HCT116 (cell line): ENCODE measurements around the gene SESN1.

Experiments
- ATF3 ChIP-seq: IDR thresholded peaks from 2 replicates; pipeline ENCODE4 v1.6.1; 2012
- CEBPB ChIP-seq: IDR thresholded peaks from 2 replicates; pipeline ENCODE4 v1.6.1; 2012; ENCODE audit warnings: low read depth
- ELF1 ChIP-seq: IDR thresholded peaks from 2 replicates; pipeline ENCODE4 v1.6.1; 2012; ENCODE audit warnings: low read depth, borderline replicate concordance
- EZH2 ChIP-seq: fragments of 200-600 bp; sonication (generic); IDR thresholded peaks from 2 replicates; pipeline ENCODE4 v1.6.1; 2017; ENCODE audit warnings: antibody characterized with exemption, mixed run types
- EZH2phosphoT487 ChIP-seq: fragments of 200-600 bp; IDR thresholded peaks from 2 replicates; pipeline ENCODE4 v1.6.1; 2018; ENCODE audit warnings: antibody characterized with exemption, borderline replicate concordance
- MAX ChIP-seq: IDR thresholded peaks from 2 replicates; pipeline ENCODE4 v1.6.1; 2012
- POLR2A ChIP-seq: IDR thresholded peaks from 2 replicates; pipeline ENCODE4 v1.7.0; 2011; ENCODE audit warnings: borderline replicate concordance; ENCODE audit not compliant: insufficient read depth, insufficient read length; ENCODE audit errors: extremely low read depth
- POLR2AphosphoS5 ChIP-seq: IDR thresholded peaks from 2 replicates; pipeline ENCODE4 v1.6.1; 2011; ENCODE audit warnings: mild to moderate bottlenecking, low read depth, low read length, moderate library complexity
- SIN3A ChIP-seq: IDR thresholded peaks from 2 replicates; pipeline ENCODE4 v1.6.1; 2012; ENCODE audit warnings: low read depth
- SRF ChIP-seq: IDR thresholded peaks from 2 replicates; pipeline ENCODE4 v1.6.1; 2012; ENCODE audit warnings: low read depth
- TF ChIP-seq, protein P1 (sequence below): IDR thresholded peaks from 2 replicates; pipeline ENCODE4 v1.6.1; 2011; ENCODE audit warnings: mild to moderate bottlenecking, low read length, moderate library complexity; ENCODE audit not compliant: insufficient replicate concordance; ENCODE audit errors: extremely low read depth
- TF ChIP-seq, protein P2 (sequence below), 3 experiments: fragments of 200-600 bp in 1 of 3; sonication (generic) in 1 of 3; IDR thresholded peaks in 2 of 3; conservative IDR thresholded peaks in 1 of 3; 2 replicates each; pipeline ENCODE4 v1.5.1; 2012 to 2017; ENCODE audit warnings: low read depth in 2 of 3, low read length in 2 of 3, antibody characterized with exemption in 1 of 3, borderline replicate concordance in 1 of 3, control low read depth in 1 of 3, mild to moderate bottlenecking in 1 of 3, mixed read lengths in 1 of 3, mixed run types in 1 of 3, moderate library complexity in 1 of 3; ENCODE audit not compliant: insufficient read depth in 1 of 3

GRCh38 chr6:109104512-109104911 is 9.9 kb upstream of the SESN1 start:
- no peak for TF ChIP-seq CEBPB
- TF ChIP-seq POLR2A, result no peak
- TF ChIP-seq SRF, result no peak
- TF ChIP-seq EZH2, result no peak
- TF ChIP-seq MAX, result no peak
- no peak for TF ChIP-seq ATF3
- no peak for TF ChIP-seq SIN3A
- TF ChIP-seq, protein P1, sequence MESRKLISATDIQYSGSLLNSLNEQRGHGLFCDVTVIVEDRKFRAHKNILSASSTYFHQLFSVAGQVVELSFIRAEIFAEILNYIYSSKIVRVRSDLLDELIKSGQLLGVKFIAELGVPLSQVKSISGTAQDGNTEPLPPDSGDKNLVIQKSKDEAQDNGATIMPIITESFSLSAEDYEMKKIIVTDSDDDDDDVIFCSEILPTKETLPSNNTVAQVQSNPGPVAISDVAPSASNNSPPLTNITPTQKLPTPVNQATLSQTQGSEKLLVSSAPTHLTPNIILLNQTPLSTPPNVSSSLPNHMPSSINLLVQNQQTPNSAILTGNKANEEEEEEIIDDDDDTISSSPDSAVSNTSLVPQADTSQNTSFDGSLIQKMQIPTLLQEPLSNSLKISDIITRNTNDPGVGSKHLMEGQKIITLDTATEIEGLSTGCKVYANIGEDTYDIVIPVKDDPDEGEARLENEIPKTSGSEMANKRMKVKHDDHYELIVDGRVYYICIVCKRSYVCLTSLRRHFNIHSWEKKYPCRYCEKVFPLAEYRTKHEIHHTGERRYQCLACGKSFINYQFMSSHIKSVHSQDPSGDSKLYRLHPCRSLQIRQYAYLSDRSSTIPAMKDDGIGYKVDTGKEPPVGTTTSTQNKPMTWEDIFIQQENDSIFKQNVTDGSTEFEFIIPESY, result no peak
- TF ChIP-seq ELF1, result no peak
- TF ChIP-seq, protein P2, sequence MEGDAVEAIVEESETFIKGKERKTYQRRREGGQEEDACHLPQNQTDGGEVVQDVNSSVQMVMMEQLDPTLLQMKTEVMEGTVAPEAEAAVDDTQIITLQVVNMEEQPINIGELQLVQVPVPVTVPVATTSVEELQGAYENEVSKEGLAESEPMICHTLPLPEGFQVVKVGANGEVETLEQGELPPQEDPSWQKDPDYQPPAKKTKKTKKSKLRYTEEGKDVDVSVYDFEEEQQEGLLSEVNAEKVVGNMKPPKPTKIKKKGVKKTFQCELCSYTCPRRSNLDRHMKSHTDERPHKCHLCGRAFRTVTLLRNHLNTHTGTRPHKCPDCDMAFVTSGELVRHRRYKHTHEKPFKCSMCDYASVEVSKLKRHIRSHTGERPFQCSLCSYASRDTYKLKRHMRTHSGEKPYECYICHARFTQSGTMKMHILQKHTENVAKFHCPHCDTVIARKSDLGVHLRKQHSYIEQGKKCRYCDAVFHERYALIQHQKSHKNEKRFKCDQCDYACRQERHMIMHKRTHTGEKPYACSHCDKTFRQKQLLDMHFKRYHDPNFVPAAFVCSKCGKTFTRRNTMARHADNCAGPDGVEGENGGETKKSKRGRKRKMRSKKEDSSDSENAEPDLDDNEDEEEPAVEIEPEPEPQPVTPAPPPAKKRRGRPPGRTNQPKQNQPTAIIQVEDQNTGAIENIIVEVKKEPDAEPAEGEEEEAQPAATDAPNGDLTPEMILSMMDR (IDR thresholded peaks at IDR 0.05 in 2 of 3, conservative IDR thresholded peaks at IDR 0.05 in 1 of 3; ENCODE audit: borderline replicate concordance in 1 of 3, insufficient read depth in 1 of 3, low read depth in 2 of 3, low read length in 2 of 3), result no peak
- TF ChIP-seq EZH2phosphoT487, result no peak
- TF ChIP-seq POLR2AphosphoS5, result no peak
